ENCODE data around the gene CYP2W1. TPM values are rescaled to one million over a fixed set of nuclear protein-coding genes. Genes with fewer than 3 reads are reported as not detected.
A peak's percentile ranks its signal among the peaks of the same experiment; 100 is the strongest.

Gene CYP2W1
- total RNA-seq, 1 experiment from 2014 or later, result not detected

DNA sequence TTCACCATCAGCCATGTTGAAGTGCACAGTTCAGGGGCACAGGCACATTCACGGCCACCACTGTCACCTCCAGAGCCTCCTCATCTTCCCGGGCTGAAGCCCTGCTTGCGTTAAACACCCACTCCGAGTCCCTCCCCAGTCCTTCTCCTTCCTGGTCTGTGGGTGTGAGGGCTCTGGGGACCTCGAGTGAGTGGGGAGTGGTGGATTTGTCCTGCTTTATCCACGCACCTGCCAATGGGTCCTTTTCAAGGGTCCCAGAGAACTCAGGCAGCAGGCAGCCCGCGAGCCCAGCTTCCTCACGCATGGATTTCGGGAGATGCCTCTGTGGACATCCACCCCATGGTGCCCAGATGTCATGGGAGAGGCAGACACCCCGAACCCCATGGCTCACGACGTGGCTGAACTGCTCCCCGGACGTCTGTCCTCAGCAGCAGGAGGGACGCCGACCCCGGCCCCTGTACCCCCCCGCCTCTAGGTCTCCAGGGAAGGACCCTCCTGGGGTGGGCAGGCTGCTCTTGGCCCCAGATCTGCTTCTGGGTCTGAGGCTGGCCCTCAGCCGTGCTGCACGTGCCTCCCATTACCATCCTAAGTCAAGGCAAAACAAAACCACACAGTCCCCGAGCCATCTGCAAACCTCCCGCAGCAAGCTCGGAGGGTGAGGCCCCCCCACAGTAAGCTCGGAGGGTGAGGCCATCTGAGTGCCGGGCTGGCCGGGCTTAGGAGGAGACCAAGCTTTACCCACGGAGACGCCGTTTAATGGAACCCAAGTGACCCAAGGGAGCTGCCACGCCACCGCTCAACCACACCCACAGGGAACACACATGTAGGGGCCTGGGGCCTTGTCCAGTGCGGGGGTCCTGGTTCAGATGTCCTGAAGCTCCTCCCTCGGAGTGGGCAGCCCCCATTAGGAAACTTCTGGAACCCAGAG lies 9.0 kb downstream of the CYP2W1 start:
- DNase-seq (no peak), ATAC-seq (no peak)
- Histone ChIP-seq H3K9ac (ENCODE audit: low read length) (no peak overlapping the region), H3K9me2 (replicated peaks; ENCODE audit: low read length) (no peaks in the 10 kb centered on the region), H2AFZ (ENCODE audit: low read length) (no peak overlapping the region), H3K4me2 (ENCODE audit: low read length) (no peak overlapping the region), H3F3A (ENCODE audit: low read length, unreplicated experiment) (no peaks in the 10 kb centered on the region), H4K20me1 (ENCODE audit: low read length) (no peaks in the 10 kb centered on the region), H3K9me3 (ENCODE audit: low read length) (no peaks in the 10 kb centered on the region), H3K27ac (ENCODE audit: low read length) (no peak overlapping the region), H3K4me1 (ENCODE audit: insufficient read depth, low read length) (no peaks in the 10 kb centered on the region), H3K79me2 (ENCODE audit: low read length) (no peaks in the 10 kb centered on the region), H3K36me3 (ENCODE audit: low read depth, low read length) (no peaks in the 10 kb centered on the region), H3K4me3 (ENCODE audit: low read length) (no peak overlapping the region), H3K27me3 (ENCODE audit: low read length) (no peaks in the 10 kb centered on the region)
- intact Hi-C loops (cut with micrococcal nuclease), result loop anchor here (2.0 to 5.0 kb wide), 3 partner anchors 50 to 185 kb away; partner anchors contain the start of gene GPR146
- ChIA-PET POLR2A (ENCODE audit: unreplicated experiment) (interaction anchor here (0.5 kb wide), 1 partner anchor 83 kb away, joined by 17 read pairs; no protein-coding TSS in a partner anchor), CTCF (interaction anchor here (0.5 to 1.9 kb wide), 2 partner anchors 18 to 52 kb away, joined by 4 to 12 read pairs; partner anchors contain the start of gene GPR146)
- no peak for TF ChIP-seq EZH2phosphoT487 (IDR thresholded peaks at IDR 0.05; ENCODE audit: borderline replicate concordance, low read length)
- TF ChIP-seq EZH2 (IDR thresholded peaks at IDR 0.05; ENCODE audit: low read length, unreplicated experiment), result no peak
- TF ChIP-seq, protein P1, sequence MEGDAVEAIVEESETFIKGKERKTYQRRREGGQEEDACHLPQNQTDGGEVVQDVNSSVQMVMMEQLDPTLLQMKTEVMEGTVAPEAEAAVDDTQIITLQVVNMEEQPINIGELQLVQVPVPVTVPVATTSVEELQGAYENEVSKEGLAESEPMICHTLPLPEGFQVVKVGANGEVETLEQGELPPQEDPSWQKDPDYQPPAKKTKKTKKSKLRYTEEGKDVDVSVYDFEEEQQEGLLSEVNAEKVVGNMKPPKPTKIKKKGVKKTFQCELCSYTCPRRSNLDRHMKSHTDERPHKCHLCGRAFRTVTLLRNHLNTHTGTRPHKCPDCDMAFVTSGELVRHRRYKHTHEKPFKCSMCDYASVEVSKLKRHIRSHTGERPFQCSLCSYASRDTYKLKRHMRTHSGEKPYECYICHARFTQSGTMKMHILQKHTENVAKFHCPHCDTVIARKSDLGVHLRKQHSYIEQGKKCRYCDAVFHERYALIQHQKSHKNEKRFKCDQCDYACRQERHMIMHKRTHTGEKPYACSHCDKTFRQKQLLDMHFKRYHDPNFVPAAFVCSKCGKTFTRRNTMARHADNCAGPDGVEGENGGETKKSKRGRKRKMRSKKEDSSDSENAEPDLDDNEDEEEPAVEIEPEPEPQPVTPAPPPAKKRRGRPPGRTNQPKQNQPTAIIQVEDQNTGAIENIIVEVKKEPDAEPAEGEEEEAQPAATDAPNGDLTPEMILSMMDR (conservative IDR thresholded peaks at IDR 0.05; ENCODE audit: low read depth, low read length), result no peak
- no TSS peak for BruUV-seq (replicated peaks)

DNA sequence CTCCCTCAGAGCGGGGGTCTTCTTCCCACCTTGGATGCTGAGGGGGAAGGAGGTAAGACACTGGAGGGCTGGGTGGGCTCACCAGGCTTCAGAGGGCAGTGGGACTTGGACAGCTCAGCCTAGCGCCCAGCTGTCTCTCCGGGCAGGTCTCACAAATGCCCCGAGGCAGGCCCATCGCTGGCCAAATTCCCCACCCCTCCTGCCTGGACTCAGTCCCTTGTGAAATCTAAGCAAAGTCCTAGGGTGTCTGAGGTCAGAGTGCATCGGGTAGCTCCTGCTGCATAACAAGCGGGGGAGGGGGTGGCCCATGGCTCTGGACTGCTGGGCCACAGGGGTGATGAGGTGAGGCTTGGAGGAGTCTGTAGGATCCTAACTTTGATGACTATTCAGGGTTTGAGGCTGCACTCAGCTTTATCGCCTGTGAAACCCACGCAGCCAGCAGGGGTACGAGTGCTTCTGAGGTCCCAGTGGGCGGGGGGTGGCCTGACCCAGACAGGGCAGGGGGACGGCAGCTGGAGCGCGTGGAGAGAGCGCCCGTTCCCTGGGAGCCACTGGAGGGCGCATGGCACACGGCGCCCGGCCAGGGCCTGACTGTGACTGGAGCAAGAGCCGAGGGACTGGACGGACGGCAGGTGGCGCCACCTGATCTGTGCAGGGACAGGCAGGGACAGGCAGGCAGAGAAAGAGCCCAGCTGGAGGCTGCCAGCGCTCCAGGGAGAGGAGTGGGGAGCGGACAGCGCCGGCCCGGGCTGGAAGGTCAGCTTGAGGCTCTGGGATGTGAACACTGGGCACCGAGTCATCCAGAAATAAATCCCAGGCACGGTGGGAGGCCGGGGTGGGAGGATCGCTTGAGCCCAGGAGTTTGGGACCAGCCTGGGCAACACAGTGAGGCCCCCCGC lies 10.0 kb downstream of the CYP2W1 start:
- Histone ChIP-seq H3K27me3 (ENCODE audit: low read length) (no peaks in the 10 kb centered on the region), H4K20me1 (ENCODE audit: low read length) (no peaks in the 10 kb centered on the region), H3F3A (ENCODE audit: low read length, unreplicated experiment) (no peaks in the 10 kb centered on the region), H3K4me1 (ENCODE audit: insufficient read depth, low read length) (no peaks in the 10 kb centered on the region), H3K79me2 (ENCODE audit: low read length) (no peaks in the 10 kb centered on the region), H3K9me2 (replicated peaks; ENCODE audit: low read length) (no peaks in the 10 kb centered on the region), H2AFZ (ENCODE audit: low read length) (no peak overlapping the region), H3K4me2 (ENCODE audit: low read length) (no peak overlapping the region), H3K36me3 (ENCODE audit: low read depth, low read length) (no peaks in the 10 kb centered on the region), H3K27ac (ENCODE audit: low read length) (no peak overlapping the region), H3K4me3 (ENCODE audit: low read length) (no peak overlapping the region), H3K9ac (ENCODE audit: low read length) (no peak overlapping the region), H3K9me3 (ENCODE audit: low read length) (no peaks in the 10 kb centered on the region)
- ChIA-PET CTCF (interaction anchor here (0.6 to 2.8 kb wide), 11 partner anchors 18 to 436 kb away, joined by 3 to 31 read pairs (median 5); partner anchors contain the start of genes COX19, GPR146 and ZFAND2A), POLR2A (ENCODE audit: unreplicated experiment) (no interaction called here)
- no TSS peak for BruUV-seq (replicated peaks)
- no peak for TF ChIP-seq EZH2 (IDR thresholded peaks at IDR 0.05; ENCODE audit: low read length, unreplicated experiment)
- TF ChIP-seq, protein P1 (conservative IDR thresholded peaks at IDR 0.05; ENCODE audit: low read depth, low read length), result peak; percentile 98
- peak; percentile 92 for ATAC-seq
- intact Hi-C loops (cut with micrococcal nuclease), result loop anchor here (1.0 to 5.0 kb wide), 4 partner anchors 49 to 184 kb away; partner anchors contain the start of gene GPR146
- peak; percentile 93 for DNase-seq

Data from PC-3 (cell line).